ENCODE measurements around the gene CAMTA2.
A peak's percentile ranks its signal among the peaks of the same experiment; 100 is the strongest.

The CAMTA2 gene

GRCh38 chr17:4987767-4988567 lies 492 bp upstream of the CAMTA2 start:
- Histone ChIP-seq H3K4me1 (peaks cover 7% of the 10 kb centered on the region), H3K4me3 (peak overlapping the region; percentile 78), H3K36me3 (replicated peaks) (peaks cover 10% of the 10 kb centered on the region), H3K9me3 (no peaks in the 10 kb centered on the region), H3K27me3 (ENCODE audit: low read depth) (no peaks in the 10 kb centered on the region)
- peak in 1 of 2 experiments; percentile 50 for DNase-seq (ENCODE audit: low spot score in 2 of 2)
- in situ Hi-C loops (cut with MboI; ENCODE audit: low sequenced_read_pairs) = loop anchor here (25.0 kb wide), 1 partner anchor 1474 kb away; no protein-coding TSS in a partner anchor

- DNase-seq (ENCODE audit: low spot score in 2 of 2) = no peak
- in situ Hi-C loops (cut with MboI; ENCODE audit: low sequenced_read_pairs) = loop anchor here (25.0 kb wide), 1 partner anchor 1476 kb away; no protein-coding TSS in a partner anchor
- H3K9me3 ChIP-seq = no peaks in the 10 kb centered on the region
- H3K36me3 ChIP-seq (replicated peaks) = peaks cover 18% of the 10 kb centered on the region
- H3K27me3 ChIP-seq (ENCODE audit: low read depth) = no peaks in the 10 kb centered on the region
- H3K4me3 ChIP-seq = peak overlapping the region; percentile 78
- peaks cover 7% of the 10 kb centered on the region for H3K4me1 ChIP-seq
Measured at GRCh38 chr17:4986403-4986802, 1.1 kb downstream of the CAMTA2 start.

GRCh38 chr17:4982305-4982704 lies 5.2 kb downstream of the CAMTA2 start:
- in situ Hi-C loops (cut with MboI; ENCODE audit: low sequenced_read_pairs) = loop anchor here (5.0 to 25.0 kb wide), 2 partner anchors 80 to 1480 kb away; no protein-coding TSS in a partner anchor

DNA sequence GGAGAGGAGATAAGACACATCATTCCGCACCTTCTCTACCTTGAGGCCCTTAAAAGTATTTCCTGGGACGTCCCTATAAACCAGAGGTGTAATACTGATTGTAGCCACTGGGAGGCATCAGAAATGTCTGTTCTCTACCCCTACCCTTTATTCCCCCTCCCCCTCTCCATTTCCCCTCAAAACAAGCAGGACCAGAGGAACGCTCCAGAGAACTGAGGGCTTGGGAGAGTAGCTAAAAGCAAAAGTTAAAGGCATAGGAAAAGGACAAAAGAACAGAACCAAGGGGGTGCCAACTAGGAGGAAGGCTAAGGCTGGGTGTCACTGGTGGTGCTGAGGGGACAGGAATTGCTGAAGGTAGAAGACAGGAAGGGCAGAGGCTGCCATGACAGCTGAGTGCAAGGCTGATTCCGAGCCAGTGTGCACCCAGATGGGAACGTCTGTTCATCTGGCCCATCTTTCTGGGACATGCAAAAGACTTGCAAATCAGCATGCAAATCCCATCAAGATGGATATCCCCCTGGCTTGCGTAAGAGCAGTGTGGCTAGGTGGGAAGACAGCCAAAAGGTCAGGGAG lies 6.7 kb downstream of the CAMTA2 start:
- in situ Hi-C loops (cut with MboI; ENCODE audit: low sequenced_read_pairs) = loop anchor here (5.0 to 25.0 kb wide), 2 partner anchors 82 to 1482 kb away; no protein-coding TSS in a partner anchor
- DNase-seq (ENCODE audit: low spot score in 2 of 2) = peak; percentile 54 to 77
- H3K27me3 ChIP-seq (ENCODE audit: low read depth) = no peaks in the 10 kb centered on the region
- no peaks in the 10 kb centered on the region for H3K9me3 ChIP-seq
- H3K36me3 ChIP-seq (replicated peaks) = peaks cover 63% of the 10 kb centered on the region
- no peaks in the 10 kb centered on the region for H3K4me1 ChIP-seq
- no peak overlapping the region for H3K4me3 ChIP-seq

More at GRCh38 chr17:4982305-4982704, 5.2 kb downstream of the CAMTA2 start:
- Histone ChIP-seq H3K4me1 (no peaks in the 10 kb centered on the region), H3K9me3 (no peaks in the 10 kb centered on the region), H3K4me3 (no peak overlapping the region), H3K36me3 (replicated peaks) (peaks cover 53% of the 10 kb centered on the region), H3K27me3 (ENCODE audit: low read depth) (no peaks in the 10 kb centered on the region)
- DNase-seq (ENCODE audit: low spot score in 2 of 2) = no peak

- in situ Hi-C loops (cut with MboI; ENCODE audit: low sequenced_read_pairs) = loop anchor here (25.0 kb wide), 1 partner anchor 1484 kb away; no protein-coding TSS in a partner anchor
- Histone ChIP-seq H3K4me3 (no peak overlapping the region), H3K36me3 (replicated peaks) (peaks cover 66% of the 10 kb centered on the region), H3K9me3 (no peaks in the 10 kb centered on the region), H3K27me3 (ENCODE audit: low read depth) (no peaks in the 10 kb centered on the region), H3K4me1 (no peaks in the 10 kb centered on the region)
- DNase-seq (ENCODE audit: low spot score in 2 of 2) = no peak
Measured at GRCh38 chr17:4978726-4979125, 8.7 kb downstream of the CAMTA2 start.

- H3K4me3 ChIP-seq = no peak overlapping the region
- DNase-seq (ENCODE audit: low spot score in 2 of 2) = no peak
- H3K27me3 ChIP-seq (ENCODE audit: low read depth) = no peaks in the 10 kb centered on the region
- H3K4me1 ChIP-seq = no peaks in the 10 kb centered on the region
- no peaks in the 10 kb centered on the region for H3K9me3 ChIP-seq
- in situ Hi-C loops (cut with MboI; ENCODE audit: low sequenced_read_pairs) = no loop called here
- peaks cover 64% of the 10 kb centered on the region for H3K36me3 ChIP-seq (replicated peaks)
Measured at GRCh38 chr17:4974115-4974670, 13.3 kb downstream of the CAMTA2 start.

DNA sequence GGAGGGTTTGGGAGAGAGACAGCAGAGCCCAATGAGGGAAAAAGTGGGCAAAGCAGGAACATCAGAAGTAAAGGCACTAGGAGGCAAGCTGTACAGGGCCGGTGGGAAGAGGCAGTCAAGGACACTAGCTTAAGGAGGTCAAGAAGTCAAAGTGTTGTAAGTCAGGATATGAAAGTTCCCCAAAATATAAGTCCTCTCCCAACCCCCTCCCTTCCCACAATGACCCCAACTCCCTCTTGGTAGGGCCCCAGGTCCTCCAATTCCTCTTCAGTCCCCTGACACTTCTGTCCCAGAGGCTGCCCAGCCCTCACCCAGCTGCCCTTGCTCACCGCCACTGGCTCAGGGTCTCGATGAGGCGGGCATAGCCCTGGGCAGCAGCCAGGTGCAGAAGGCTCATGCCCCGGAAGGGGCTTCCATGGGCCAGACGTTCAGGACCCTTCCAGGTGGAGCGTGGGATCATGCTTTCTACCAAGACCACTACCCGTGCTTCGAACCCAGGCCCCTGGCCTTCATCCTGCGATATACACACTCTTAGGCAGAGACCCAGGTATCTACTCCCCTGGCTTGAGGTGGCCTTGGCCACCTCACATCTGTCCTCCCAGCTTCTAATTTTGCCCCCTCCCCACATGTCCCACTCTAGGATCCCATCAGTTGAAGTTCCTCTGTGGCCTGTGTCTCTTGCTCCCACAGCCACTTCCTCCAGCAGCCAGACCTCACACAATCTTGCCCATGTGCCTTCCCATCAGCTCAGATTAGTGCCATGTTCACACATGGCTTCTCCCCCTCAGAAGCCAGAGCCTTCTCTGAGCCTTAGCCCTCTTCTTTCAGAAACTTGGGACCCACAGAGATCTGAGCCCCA lies 14.0 kb downstream of the CAMTA2 start:
- peaks cover 4% of the 10 kb centered on the region for H3K4me1 ChIP-seq
- peaks cover 65% of the 10 kb centered on the region for H3K36me3 ChIP-seq (replicated peaks)
- no peaks in the 10 kb centered on the region for H3K9me3 ChIP-seq
- H3K27me3 ChIP-seq (ENCODE audit: low read depth) = no peaks in the 10 kb centered on the region
- H3K4me3 ChIP-seq = no peak overlapping the region
- DNase-seq (ENCODE audit: low spot score in 2 of 2) = no peak
- in situ Hi-C loops (cut with MboI; ENCODE audit: low sequenced_read_pairs) = no loop called here

DNA sequence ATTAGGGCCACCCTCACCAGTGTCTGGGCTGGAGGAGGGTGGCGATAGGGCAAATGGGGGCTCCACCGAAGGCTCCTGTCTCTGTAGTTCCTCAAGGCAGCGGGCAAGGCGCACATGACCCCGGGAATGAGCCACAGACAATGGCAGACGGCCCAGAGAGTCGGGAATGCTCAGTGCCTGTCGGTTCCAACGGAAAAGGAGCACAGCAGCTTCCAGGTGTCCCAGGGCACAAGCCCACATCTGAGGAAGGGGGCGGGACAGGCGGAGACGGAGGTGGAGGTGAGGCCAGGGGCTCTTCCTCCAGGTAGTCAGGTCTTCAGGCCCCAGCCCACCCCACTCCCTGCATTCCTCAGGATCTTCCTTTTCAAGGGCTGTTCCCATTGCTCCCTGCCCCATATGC lies 14.7 kb downstream of the CAMTA2 start:
- H3K9me3 ChIP-seq = no peaks in the 10 kb centered on the region
- H3K4me3 ChIP-seq = no peak overlapping the region
- no peak for DNase-seq (ENCODE audit: low spot score in 2 of 2)
- H3K4me1 ChIP-seq = peaks cover 9% of the 10 kb centered on the region
- peaks cover 58% of the 10 kb centered on the region for H3K36me3 ChIP-seq (replicated peaks)
- no peaks in the 10 kb centered on the region for H3K27me3 ChIP-seq (ENCODE audit: low read depth)
- in situ Hi-C loops (cut with MboI; ENCODE audit: low sequenced_read_pairs) = no loop called here

GRCh38 chr17:4972322-4972721 lies 15.2 kb downstream of the CAMTA2 start:
- Histone ChIP-seq H3K27me3 (ENCODE audit: low read depth) (no peaks in the 10 kb centered on the region), H3K36me3 (replicated peaks) (peaks cover 54% of the 10 kb centered on the region), H3K9me3 (no peaks in the 10 kb centered on the region), H3K4me1 (peaks cover 9% of the 10 kb centered on the region), H3K4me3 (no peak overlapping the region)
- no peak for DNase-seq (ENCODE audit: low spot score in 2 of 2)
- in situ Hi-C loops (cut with MboI; ENCODE audit: low sequenced_read_pairs) = no loop called here

GRCh38 chr17:4971826-4972225 lies 15.6 kb downstream of the CAMTA2 start:
- in situ Hi-C loops (cut with MboI; ENCODE audit: low sequenced_read_pairs) = no loop called here
- DNase-seq (ENCODE audit: low spot score in 2 of 2) = no peak
- Histone ChIP-seq H3K4me3 (no peak overlapping the region), H3K36me3 (replicated peaks) (peaks cover 49% of the 10 kb centered on the region), H3K27me3 (ENCODE audit: low read depth) (no peaks in the 10 kb centered on the region), H3K4me1 (peaks cover 9% of the 10 kb centered on the region), H3K9me3 (no peaks in the 10 kb centered on the region)

GRCh38 chr17:4970273-4970672 lies 17.2 kb downstream of the CAMTA2 start:
- in situ Hi-C loops (cut with MboI; ENCODE audit: low sequenced_read_pairs) = no loop called here

GRCh38 chr17:4969551-4970173 lies 17.8 kb downstream of the CAMTA2 start:
- Histone ChIP-seq H3K4me1 (peaks cover 17% of the 10 kb centered on the region), H3K27me3 (ENCODE audit: low read depth) (no peaks in the 10 kb centered on the region), H3K9me3 (0 out of 2 replicates have a peak, but pooled peaks cover 6% of the 10 kb centered on the region), H3K4me3 (no peak overlapping the region), H3K36me3 (replicated peaks) (peaks cover 57% of the 10 kb centered on the region)
- in situ Hi-C loops (cut with MboI; ENCODE audit: low sequenced_read_pairs) = no loop called here
- no peak for DNase-seq (ENCODE audit: low spot score in 2 of 2)

More at GRCh38 chr17:4970273-4970672, 17.2 kb downstream of the CAMTA2 start:
- H3K36me3 ChIP-seq (replicated peaks) = peaks cover 55% of the 10 kb centered on the region
- peaks cover 17% of the 10 kb centered on the region for H3K4me1 ChIP-seq
- no peak for DNase-seq (ENCODE audit: low spot score in 2 of 2)
- 0 out of 2 replicates have a peak, but pooled peaks cover 6% of the 10 kb centered on the region for H3K9me3 ChIP-seq
- H3K27me3 ChIP-seq (ENCODE audit: low read depth) = no peaks in the 10 kb centered on the region
- no peak overlapping the region for H3K4me3 ChIP-seq

- H3K36me3 ChIP-seq (replicated peaks) = peaks cover 54% of the 10 kb centered on the region
- no peak overlapping the region for H3K4me3 ChIP-seq
- in situ Hi-C loops (cut with MboI; ENCODE audit: low sequenced_read_pairs) = no loop called here
- DNase-seq (ENCODE audit: low spot score in 2 of 2) = no peak
- 0 out of 2 replicates have a peak, but pooled peaks cover 6% of the 10 kb centered on the region for H3K9me3 ChIP-seq
- no peaks in the 10 kb centered on the region for H3K27me3 ChIP-seq (ENCODE audit: low read depth)
- H3K4me1 ChIP-seq = peaks cover 17% of the 10 kb centered on the region
Measured at GRCh38 chr17:4969047-4969550, 18.4 kb downstream of the CAMTA2 start.

All from HAP-1 (cell line).